ENCODE data around the gene HTT. TPM values are rescaled to one million over a fixed set of nuclear protein-coding genes. Genes with fewer than 3 reads are reported as not detected.

The HTT gene
- total and polyA plus RNA-seq, 2 of the 8 experiments (the other 6 are each of a cell fraction or from before 2014, with no cell fraction given): 24.0 to 71.0 TPM

DNA sequence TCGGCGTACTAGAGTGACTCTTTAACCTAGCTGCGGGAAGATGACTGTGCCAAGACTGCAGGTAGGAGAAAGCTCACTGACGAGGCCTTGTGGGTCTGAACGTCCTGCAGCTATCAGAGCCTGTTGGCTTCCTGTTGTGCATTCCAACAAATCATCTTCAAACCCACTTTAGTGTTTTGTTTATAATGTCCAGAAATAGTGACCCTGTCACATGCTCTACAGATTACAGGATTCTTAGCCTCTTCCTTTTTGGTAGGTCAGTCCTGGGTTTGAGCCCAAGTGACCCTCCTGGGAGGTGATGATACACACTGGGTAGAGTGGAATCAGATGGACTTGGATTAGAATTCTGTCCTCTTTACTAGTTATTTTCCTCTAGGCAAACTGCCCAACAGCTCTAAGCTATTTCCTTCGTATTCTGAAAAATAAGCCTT lies 33.2 kb downstream of the HTT start:
- Histone ChIP-seq H4K8ac (ENCODE audit: extremely low read depth, insufficient read depth, low read length) (no peak overlapping the region), H3K56ac (replicated peaks; ENCODE audit: insufficient read length, low read depth, low read length) (no peak overlapping the region), H3K79me1 (ENCODE audit: low read depth, low read length) (peaks cover 5% of the 10 kb centered on the region), H3K23ac (ENCODE audit: insufficient read length) (no peak overlapping the region), H2AFZ (ENCODE audit: low read length) (no peak overlapping the region), H2BK120ac (replicated peaks; ENCODE audit: low read depth, low read length) (no peak overlapping the region), H3K36me3 (ENCODE audit: control insufficient read depth in 2 of 4, insufficient read depth in 4 of 4, low read length in 3 of 4) (peaks cover 19 to 46% (median 29%) of the 10 kb centered on the region in 4 experiments), H2BK12ac (ENCODE audit: low read depth, low read length) (no peak overlapping the region), H3K27ac (ENCODE audit: low read depth, low read length) (no peak overlapping the region), H3K4me3 (ENCODE audit: extremely low read depth in 1 of 4, insufficient read depth in 2 of 4, low read depth in 3 of 4, low read length in 4 of 4) (no peak overlapping the region), H3K4me2 (ENCODE audit: insufficient read depth in 1 of 2, low read depth in 2 of 2, low read length in 2 of 2) (no peak overlapping the region), H2BK5ac (ENCODE audit: low read depth, low read length) (no peak overlapping the region), H3K9ac (replicated peaks in 1 of 4; ENCODE audit: extremely low read depth in 1 of 4, low read depth in 3 of 4, low read length in 3 of 4) (no peak overlapping the region), H2BK20ac (ENCODE audit: low read length) (no peak overlapping the region), H3K23me2 (ENCODE audit: low read depth, low read length) (no peaks in the 10 kb centered on the region), H3K14ac (ENCODE audit: insufficient read length) (no peak overlapping the region), H3K4ac (replicated peaks; ENCODE audit: insufficient read length, low read depth, low read length) (no peak overlapping the region), H3K79me2 (ENCODE audit: control insufficient read depth in 1 of 2, insufficient read depth in 2 of 2, low read length in 2 of 2) (peaks cover 0 to 2% of the 10 kb centered on the region in 2 experiments; a peak in 1 of 4 replicates), H3K9me3 (ENCODE audit: insufficient read depth in 2 of 2, low read depth in 1 of 2, low read length in 1 of 2) (no peaks in the 10 kb centered on the region), H3K4me1 (replicated peaks in 1 of 4; ENCODE audit: control insufficient read depth in 3 of 4, insufficient read depth in 4 of 4, low read length in 3 of 4) (no peaks in the 10 kb centered on the region), H4K91ac (replicated peaks; ENCODE audit: insufficient read length, low read length) (no peak overlapping the region), H2AK5ac (ENCODE audit: low read depth, low read length) (no peak overlapping the region), H2BK15ac (ENCODE audit: low read length) (no peak overlapping the region), H4K20me1 (replicated peaks in 1 of 2; ENCODE audit: control insufficient read depth in 1 of 2, insufficient read depth in 2 of 2, low read length in 2 of 2) (peaks cover 2 to 9% of the 10 kb centered on the region in 2 experiments), H3K18ac (ENCODE audit: extremely low read depth, low read length) (no peak overlapping the region), H3K27me3 (replicated peaks in 1 of 4; ENCODE audit: control insufficient read depth in 3 of 4, extremely low read depth in 1 of 4, insufficient read depth in 3 of 4, low read length in 3 of 4) (no peaks in the 10 kb centered on the region), H4K5ac (ENCODE audit: insufficient read length, low read depth, low read length) (no peak overlapping the region)
- DNase-seq (ENCODE audit: low read depth in 1 of 2, low spot score in 2 of 2) (no peak), FAIRE-seq (no peak)
- CTCF ChIA-PET (ENCODE audit: partially characterized antibody): interaction anchor here (0.7 to 2.2 kb wide), 20 partner anchors 9 to 158 kb away, joined by 3 to 10 read pairs (median 4); no protein-coding TSS in a partner anchor
- 95% methylated on average over 6 of the region's 6 CpGs; no CpG with 5 or more reads in 1 of the 2 experiments for WGBS, 2 experiments (ENCODE audit: extremely low coverage in 1 of 2, insufficient coverage in 1 of 2, insufficient read length in 1 of 2, insufficient replicate concordance in 2 of 2, low coverage in 1 of 2, low lambda C conversion rate in 2 of 2, missing lambda C conversion rate in 1 of 2)
- POLR2A ChIA-PET (ENCODE audit: partially characterized antibody): no interaction called here
- TF ChIP-seq KDM4A (IDR thresholded peaks at IDR 0.05; ENCODE audit: low read depth, low read length, severe bottlenecking): no peak
- no peak for TF ChIP-seq TCF12 (IDR thresholded peaks at IDR 0.05; ENCODE audit: low read depth, low read length)
- TF ChIP-seq, protein P1, sequence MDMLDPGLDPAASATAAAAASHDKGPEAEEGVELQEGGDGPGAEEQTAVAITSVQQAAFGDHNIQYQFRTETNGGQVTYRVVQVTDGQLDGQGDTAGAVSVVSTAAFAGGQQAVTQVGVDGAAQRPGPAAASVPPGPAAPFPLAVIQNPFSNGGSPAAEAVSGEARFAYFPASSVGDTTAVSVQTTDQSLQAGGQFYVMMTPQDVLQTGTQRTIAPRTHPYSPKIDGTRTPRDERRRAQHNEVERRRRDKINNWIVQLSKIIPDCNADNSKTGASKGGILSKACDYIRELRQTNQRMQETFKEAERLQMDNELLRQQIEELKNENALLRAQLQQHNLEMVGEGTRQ (IDR thresholded peaks at IDR 0.05; ENCODE audit: low read length): no peak
- TF ChIP-seq POLR2AphosphoS5 (IDR thresholded peaks at IDR 0.05; ENCODE audit: low read depth, low read length): no peak
- no peak for TF ChIP-seq PHF8 (conservative IDR thresholded peaks at IDR 0.05; ENCODE audit: low read depth, low read length)
- no peak for TF ChIP-seq RFX5 (IDR thresholded peaks at IDR 0.05; ENCODE audit: borderline replicate concordance, low read depth, low read length)
- no peak for TF ChIP-seq RAD21 (IDR thresholded peaks at IDR 0.05 in 1 of 2, conservative IDR thresholded peaks at IDR 0.05 in 1 of 2; ENCODE audit: low read depth in 2 of 2, low read length in 2 of 2)
- TF ChIP-seq HDAC6 (IDR thresholded peaks at IDR 0.05; ENCODE audit: low read depth, low read length): no peak
- no peak for TF ChIP-seq CHD1 (IDR thresholded peaks at IDR 0.05; ENCODE audit: low read depth, low read length)
- no peak for TF ChIP-seq GABPA (IDR thresholded peaks at IDR 0.05; ENCODE audit: borderline replicate concordance, insufficient read depth, low read length)
- no peak for TF ChIP-seq EGR1 (IDR thresholded peaks at IDR 0.05; ENCODE audit: borderline replicate concordance, low read depth, low read length)
- no peak for TF ChIP-seq CHD2 (IDR thresholded peaks at IDR 0.05; ENCODE audit: low read length)
- TF ChIP-seq SRF (IDR thresholded peaks at IDR 0.05; ENCODE audit: low read depth, low read length): no peak
